Stimulated activated CD8-positive, alpha-beta memory T cell treated with anti-CD3 and anti-CD28 coated beads, Interleukin-12 subunit alpha, Interleukin-12 subunit beta, amount 100 ng/mL, for 4 hours (primary cell): ENCODE measurements around the gene SPEG.

Experiments used
- DNase-seq: peaks from one replicate; pipeline ENCODE4 v3.0.0-alpha.2; 2020; ENCODE audit warnings: low read depth

SPEG gene

DNA sequence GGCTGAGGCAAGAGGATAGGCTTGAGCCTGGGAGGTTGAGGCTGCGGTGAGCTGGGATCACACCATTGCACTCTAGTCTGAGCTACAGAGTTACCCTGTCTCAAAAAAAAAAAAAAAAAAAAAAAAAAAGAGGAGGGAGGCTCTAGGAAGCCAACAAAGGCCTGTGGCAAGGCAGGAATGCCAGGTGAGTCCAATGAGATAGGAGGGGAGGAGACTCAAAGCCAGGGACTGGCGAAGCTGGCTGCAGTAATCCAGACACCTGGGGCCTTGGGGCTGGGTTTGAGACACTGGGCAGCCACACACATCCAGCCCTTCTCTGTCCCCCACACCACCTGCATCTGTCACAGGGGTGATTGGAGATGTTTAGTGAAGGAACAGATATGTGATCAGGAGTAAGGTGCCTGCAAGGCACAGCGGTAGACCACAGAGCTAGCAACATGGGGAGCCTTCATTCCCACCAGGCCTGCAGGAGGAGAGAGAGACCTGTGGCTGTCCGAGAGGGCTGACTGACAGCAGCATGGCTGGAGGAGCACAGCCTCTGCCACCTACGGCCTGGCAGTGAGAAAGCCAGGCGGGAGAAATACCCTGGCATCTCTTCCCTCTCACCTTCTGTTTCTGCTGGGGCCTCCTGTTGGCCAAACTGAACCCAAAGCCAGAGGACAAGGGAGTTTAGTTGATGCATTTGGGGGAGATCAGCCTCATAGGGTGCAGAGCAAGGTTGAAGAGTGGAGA, 99.5 kb downstream of the SPEG start:
- DNase-seq = no peak

DNA sequence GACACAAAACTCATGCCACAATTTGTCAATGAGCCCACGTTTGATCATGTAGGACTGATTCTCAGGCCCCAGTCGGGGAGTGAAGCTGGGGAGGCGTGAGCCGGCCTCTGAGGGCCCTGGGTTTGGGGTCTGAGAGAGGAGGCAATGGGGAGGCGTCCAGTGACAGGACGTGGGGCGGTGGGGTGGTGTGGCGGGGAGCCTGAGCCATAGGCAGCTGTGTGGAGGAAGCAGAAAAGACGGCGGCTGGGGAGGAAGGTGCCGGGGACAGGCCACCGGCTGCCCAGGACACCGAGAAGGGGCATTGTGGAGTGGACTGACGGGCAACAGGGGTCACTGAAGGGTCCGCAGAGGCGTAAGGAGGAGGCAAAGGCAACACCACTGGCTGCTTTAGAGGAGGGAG, 101.8 kb downstream of the SPEG start:
- DNase-seq = no peak

DNA sequence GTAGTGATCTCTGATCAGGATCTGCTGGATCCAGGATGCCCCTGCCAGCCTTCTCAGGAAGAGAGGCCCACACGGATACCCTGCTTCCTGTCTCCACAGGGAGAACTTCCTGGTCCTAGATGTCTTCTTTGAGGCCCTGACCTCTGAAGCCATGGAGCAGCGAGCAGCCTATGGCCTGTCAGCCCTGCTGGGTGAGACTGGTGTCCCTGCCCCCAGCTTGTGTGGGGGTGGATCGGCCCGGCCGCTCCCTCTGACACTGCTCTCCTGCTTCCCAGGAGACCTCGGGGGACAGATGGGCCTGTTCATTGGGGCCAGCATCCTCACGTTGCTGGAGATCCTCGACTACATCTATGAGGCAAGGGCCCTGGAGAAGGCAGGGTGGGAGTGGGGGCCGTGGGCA, 102.3 kb downstream of the SPEG start:
- no peak for DNase-seq

DNA sequence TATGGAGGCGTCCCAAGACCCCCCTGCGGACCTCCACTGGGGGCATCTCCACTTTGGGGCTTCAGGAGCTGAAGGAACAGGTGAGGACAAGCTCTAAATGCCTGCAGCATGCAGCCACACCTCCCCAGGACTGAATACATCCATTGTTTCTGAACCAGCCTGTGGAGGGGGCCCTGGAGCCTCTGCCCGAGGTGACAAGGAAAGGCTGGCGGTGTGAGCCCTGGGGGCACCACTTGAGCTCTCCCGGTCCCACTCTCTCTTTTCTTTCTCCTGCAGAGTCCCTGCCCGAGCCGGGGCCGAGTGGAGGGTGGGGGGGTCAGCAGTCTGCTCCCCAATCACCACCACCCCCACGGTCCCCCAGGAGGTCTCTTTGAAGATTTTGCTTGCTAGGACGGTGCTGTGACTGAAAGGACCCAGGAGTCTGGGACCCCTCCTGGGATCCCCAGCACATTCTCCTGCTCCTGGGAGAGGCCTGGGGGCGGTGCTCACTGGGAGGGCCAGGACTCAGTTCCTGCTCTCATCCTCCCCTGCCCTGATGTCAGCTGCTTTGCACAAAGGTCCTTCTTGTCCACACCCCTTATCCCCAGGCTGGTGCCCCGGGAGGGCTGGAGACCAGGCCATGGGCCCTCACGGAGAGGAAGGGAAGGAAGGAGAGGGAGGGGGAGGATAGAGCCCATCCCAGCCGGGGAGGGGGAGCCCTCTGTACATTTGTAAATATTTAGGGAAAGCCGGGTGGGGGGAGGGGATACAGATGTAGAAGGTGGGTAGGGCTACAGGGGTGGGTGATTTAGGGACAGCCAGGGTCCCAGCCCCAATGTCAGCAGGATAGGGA, 103.2 kb downstream of the SPEG start:
- DNase-seq = no peak

DNA sequence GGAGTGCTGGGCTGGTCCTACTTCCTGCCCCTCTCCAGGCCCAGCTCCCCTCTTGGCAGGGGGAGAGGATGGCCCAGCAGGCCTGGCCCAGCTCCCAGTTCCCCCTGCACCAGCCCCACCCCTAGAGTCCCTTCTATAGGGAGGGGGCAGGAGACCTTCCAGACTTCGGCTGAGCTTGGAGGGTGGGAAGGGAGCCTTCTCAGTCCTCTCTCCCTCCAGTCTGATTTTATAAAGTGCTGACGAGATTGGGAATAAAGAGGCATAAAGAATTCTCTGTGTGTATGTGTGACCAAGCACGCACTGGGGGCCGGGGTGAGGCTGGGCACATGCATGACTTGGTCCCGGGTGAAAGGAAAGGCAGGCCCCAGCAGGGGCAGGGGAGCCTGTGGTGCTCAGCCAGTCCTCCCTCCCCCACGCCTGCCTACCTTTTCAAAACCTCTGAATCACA, 103.9 kb downstream of the SPEG start:
- no peak for DNase-seq

DNA sequence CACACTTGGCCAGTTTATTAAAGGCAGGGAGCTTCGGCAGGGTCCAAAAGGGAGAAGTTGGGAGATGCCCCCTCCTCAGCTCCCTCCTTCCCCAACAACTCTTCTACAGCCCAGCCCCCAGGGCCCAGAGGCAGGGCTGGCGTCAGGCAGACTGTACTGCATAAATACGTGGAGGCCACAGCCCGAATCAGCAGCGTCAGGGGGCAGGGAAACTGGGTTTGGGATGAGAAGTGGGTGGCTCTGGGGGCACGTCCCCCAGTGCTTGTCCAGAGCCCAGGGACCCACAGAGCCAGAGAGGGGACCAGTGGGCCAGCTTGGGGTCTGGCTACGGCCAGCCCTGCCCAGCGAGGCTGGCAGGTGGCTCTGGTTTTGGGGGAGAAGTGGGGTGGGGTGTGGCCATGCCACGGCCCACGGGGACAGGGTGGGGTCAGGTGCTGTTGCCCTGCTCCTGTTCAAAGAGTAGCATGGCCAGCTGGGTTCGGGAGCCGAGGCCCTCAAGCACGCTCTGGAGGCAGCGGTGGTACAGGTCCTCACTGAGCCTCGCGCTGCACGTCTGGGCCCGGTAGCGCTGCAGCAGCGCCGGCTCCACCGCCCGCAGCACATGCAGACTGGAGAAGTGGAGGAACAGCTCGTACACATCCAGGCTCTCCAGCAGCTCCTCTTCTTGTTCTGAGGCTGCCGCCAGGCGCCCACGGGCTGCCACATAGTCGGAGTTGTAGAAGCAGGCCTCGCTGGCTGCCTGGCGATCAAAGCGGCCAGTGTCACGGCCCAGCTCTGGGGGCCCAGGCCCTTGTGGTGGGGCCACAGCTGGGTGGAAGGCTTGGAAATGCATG, 104.5 kb downstream of the SPEG start:
- DNase-seq = no peak

DNA sequence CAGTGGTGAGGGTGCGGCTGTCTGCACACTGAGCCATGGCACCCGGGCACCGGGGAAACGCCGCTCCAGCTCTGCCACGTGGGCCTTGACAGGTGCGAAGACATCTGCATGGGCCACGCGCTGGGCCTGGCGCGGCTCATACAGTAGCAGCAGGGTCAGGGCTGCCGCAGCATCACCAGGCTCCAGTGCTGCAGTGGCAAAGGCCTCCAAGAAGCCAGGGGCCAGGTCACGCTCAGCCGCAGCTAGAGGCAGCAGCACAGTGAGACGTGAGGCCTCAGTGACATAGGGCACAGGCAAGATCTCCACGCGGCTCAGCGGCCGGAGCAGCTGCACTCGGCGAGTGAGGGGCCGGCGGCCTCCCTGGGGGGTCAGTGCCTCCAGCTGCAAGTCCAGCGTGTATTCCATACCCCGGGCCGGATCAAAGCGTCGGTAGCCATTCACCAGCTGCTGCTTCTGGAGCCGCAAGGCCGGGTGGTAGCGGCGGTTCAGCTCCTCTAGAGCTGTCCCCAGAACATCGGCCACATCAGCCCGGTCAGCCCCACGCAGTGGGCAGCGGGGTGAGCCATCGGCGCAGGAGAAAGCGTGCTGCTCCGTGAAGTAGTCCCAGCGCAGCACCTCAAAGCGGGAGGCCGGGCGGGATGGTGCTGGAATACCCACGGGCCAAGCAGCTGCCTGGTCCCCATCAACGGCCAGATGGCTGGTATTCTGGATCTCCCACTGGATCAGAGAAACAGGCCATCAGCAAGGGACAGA, 105.5 kb downstream of the SPEG start:
- no peak for DNase-seq

DNA sequence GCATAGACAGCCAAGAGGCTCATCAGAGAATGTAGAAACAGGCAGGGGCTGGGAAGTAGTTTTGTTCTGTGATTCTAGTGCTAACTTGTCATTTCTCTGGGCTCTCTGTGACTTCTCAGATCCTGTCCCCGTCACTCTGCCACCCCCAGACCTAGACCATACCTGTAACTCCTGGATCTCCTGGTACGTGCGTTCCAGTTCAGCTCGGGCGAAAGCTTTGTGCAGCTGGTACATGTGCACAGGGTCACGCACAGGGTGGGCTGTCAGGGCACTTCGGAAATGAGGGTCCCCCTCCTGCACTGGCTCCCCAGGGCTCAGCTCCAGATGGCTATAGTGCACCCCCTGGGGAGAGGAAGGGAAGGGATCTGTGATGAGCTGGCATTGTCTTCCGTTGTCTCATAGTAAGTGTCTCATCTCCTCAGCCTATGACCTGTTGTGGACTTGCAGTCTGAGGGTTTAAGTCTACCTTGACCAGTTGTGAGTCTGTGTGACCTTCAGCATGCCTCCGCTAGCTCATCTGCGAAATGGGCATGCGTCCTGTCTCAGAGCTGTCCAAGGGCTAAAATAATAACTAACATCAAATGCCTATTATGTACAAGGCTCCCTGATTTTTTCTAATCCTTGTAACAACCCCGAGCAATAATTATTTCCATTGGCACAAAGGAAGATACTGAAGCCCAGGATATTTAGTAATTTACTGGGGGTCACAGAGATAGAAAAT, 106.3 kb downstream of the SPEG start:
- no peak for DNase-seq

DNA sequence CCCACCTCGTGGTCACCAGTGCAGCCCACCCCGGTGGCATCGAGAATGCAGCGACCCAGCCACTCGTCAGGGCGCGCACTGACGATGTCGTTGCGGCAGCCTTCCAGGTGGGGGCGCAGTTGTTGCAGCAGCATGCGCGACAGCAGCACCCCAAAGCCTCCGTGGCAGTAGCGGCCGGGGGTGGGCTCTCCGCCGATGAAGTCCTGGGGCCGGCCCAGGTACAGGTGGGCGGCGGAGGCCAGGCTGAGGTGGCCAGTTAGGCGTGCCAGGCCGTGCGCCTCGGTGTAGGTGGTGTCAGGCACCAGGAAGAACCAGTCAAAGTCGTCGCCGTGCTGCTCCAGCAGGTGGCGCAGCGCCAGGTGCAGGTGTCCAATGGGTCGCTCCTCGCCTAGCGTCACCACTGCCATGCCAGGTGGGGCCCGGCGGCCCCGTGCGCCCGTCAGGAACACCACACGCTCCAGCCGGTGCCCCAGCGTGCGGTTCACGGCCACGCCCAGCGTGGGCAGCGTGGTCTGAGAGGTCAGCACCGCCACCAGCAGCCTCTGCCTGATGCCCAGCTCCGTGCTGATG, 107.1 kb downstream of the SPEG start:
- DNase-seq = peak; percentile 70

DNA sequence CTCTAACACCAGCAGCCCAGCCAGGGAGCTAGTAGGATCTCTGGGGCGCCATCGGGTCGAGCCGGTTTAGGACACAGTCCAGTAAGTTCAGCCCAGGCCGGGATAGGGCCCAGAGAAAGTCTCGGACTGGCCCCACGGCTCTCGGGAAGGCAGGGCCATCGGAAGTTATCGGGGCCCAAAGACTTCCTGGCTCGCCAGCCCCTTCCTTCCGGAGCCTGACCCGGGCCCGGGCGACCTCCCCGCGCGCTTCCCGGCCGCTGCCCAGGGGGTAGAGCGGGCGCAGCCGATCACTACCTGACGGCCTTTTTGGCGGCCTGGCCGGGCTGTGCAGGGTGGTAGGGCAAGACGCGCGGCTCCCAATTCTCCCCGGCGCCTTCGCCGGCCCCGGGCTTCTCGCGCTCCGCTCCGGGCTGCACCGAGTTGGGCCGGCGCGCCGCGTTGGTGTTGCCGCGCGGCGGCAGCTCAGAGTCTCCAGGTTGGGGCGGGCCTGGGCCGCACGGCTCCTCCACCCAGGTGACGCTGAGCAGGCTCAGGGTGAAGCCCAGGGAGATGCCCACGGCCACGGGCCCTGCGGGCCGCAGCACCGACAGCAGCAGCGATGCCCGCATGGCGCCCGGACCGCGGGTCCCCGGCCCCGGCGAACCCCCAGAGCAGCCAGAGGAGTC, 108.4 kb downstream of the SPEG start:
- no peak for DNase-seq

DNA sequence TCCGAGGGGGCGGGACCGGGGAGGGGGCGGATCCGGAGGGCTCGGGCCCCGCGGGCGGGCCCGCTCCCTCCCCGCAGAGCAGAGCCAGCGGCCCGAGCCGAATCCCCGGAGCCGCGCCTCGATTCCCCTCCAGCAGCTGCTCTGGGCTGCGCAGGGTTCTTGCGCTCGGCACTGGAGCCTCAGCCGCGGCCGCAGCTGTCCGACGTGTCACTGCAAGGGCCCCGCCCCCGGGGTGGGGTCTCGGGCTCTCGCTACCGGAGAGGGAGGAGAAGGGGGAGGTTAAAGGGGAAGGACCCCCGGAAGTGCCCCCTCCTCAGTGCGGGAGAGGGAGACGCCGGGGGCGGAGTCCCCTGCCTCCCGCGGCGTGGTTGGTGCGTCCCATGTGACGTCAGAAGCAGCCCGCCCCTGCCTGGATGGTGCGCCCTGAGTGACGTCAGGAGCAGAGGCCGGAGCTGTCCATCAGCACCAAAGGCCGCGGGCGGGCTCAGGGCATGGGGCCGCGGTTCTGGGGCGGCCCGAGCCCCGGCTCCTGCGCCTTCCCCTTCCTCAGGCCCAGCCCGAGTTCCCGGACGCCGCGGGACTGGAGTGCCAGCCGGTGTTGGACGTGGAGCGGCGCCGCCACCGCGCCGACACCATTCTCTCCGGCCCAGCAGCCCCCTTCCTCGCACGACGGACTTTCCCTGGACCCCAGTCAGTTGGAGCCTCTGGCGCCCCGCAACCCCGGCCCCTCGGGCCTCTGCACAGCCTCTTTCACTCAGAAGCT, 109.1 kb downstream of the SPEG start, which contains the start of the genes CHPF and TMEM198:
Gene CHPF (minus strand): TSS at position 214 of the 763 bp plus-strand sequence. CDS start 271 bp downstream, outside the sequence.
Gene TMEM198 (plus strand): TSS at position 433 of the 763 bp plus-strand sequence. CDS start 700 bp downstream, outside the sequence.
- DNase-seq = peak; percentile 80

DNA sequence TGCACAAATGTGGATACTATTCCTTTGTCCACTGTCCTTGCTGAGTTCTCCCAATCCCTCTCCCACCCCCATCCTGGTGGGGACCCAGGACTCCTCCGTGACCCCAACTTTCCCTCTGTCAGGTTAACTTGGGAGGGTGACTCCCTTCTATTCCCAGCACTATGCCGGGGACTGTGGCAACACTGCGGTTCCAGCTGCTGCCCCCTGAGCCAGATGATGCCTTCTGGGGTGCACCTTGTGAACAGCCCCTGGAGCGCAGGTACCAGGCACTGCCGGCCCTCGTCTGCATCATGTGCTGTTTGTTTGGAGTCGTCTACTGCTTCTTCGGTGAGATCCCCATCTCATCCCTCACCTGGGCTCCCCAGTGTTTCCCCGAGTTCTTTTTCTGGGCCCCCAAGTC, 109.9 kb downstream of the SPEG start:
- no peak for DNase-seq

DNA sequence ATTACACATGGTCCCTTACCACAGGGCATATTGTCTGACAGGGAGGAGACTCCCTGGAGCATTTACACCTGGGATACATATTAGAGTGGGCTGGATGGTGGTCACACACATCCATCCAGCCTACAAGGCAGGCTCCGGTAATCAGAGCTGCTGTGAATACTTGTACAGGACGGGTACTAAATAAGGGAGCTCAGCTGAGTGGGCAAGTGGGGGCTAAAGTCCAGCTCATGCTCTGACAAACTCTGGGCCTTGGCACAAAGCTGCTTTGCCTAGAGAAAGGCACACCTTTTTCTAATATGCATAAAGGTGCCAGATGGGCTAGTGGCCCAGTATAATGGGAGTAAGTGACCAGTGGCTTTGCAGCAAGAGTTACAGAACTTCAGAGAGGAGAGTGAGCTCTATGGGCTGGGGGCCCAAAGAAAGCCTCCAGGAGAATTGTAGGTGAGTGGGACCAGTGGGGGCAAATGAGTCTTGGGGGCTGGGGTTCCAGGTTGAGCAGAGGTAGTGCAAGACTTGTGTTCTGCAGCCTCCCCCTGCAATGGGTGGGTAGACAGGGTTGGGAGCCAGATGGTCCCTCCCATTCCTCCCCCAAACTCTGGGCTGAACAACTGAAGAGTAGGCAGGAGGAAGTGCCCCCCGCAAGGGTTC, 110.8 kb downstream of the SPEG start:
- DNase-seq = no peak

DNA sequence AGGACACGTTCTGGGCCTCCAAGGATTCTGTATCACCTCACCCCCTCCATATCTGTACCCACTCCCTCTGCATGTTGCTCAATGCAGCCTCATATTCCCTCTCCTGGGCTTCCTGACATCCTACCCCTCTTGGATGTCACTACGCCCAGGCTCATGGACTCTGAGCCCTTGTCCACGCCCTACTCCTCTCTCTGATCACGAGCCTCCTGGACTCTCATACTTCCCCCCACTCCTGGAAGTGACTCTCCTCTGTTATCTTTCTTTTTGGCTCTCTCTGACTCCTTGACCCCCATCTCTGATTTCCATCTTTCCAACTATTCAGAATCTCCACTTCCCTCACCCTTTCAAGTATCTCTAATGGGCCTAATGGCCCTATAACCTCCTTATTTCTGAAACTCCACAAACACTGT, 111.3 kb downstream of the SPEG start:
- DNase-seq = no peak

DNA sequence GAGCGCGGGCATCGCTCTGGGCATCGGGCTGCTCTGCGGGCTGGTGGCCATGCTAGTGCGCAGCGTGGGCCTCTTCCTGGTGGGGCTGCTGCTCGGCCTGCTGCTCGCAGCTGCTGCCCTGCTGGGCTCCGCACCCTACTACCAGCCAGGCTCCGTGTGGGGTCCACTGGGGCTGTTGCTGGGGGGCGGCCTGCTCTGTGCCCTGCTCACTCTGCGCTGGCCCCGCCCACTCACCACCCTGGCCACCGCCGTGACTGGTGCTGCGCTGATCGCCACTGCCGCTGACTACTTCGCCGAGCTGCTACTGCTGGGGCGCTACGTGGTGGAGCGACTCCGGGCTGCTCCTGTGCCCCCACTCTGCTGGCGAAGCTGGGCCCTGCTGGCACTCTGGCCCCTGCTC, 113.0 kb downstream of the SPEG start:
- DNase-seq = no peak
